PFSK-1 (cell line): Measurements from ENCODE around the gene UST.

Source experiments
- FOXP2 ChIP-seq: optimal IDR thresholded peaks from 2 replicates; pipeline ENCODE3; 2011; ENCODE audit warnings: borderline replicate concordance, control low read depth, inconsistent platforms; ENCODE audit not compliant: insufficient read depth; ENCODE audit errors: extremely low read length, extremely low read depth
- POLR2AphosphoS5 ChIP-seq: IDR thresholded peaks from 2 replicates; pipeline ENCODE4 v1.6.1; 2012; ENCODE audit warnings: low read depth, mild to moderate bottlenecking, control low read depth, low read length, moderate library complexity
- REST ChIP-seq, 2 experiments: IDR thresholded peaks; 2 replicates each; pipeline versions ENCODE4 v1.6.1 to v1.8.0; 2011 to 2012; ENCODE audit warnings: low read depth in 2 of 2, low read length in 2 of 2, control low read depth in 1 of 2, inconsistent platforms in 1 of 2, mild to moderate bottlenecking in 1 of 2, moderate library complexity in 1 of 2; ENCODE audit not compliant: insufficient read depth in 1 of 2
- SIN3A ChIP-seq: IDR thresholded peaks from 2 replicates; pipeline ENCODE4 v1.6.1; 2012; ENCODE audit warnings: mild to moderate bottlenecking, low read length, moderate library complexity, borderline replicate concordance; ENCODE audit not compliant: insufficient read depth
- TAF1 ChIP-seq: IDR thresholded peaks from 2 replicates; pipeline ENCODE4 v1.6.1; 2012; ENCODE audit warnings: low read length, control low read depth, borderline replicate concordance; ENCODE audit not compliant: insufficient read depth

Gene UST

GRCh38 chr6:149004664-149005063, 257.8 kb downstream of the UST start:
- TF ChIP-seq SIN3A, result no peak
- no peak for TF ChIP-seq POLR2AphosphoS5
- TF ChIP-seq REST (IDR thresholded peaks at IDR 0.05; ENCODE audit: insufficient read depth in 1 of 2, low read depth in 2 of 2, low read length in 2 of 2), result no peak
- no peak for TF ChIP-seq FOXP2
- TF ChIP-seq TAF1, result no peak

- TF ChIP-seq SIN3A, result no peak
- TF ChIP-seq FOXP2, result no peak
- no peak for TF ChIP-seq POLR2AphosphoS5
- TF ChIP-seq REST (IDR thresholded peaks at IDR 0.05; ENCODE audit: insufficient read depth in 1 of 2, low read depth in 2 of 2, low read length in 2 of 2), result no peak
- no peak for TF ChIP-seq TAF1
These were observed 259.8 kb downstream of the UST start for GRCh38 chr6:149006671-149007070.

- no peak for TF ChIP-seq FOXP2
- TF ChIP-seq REST (IDR thresholded peaks at IDR 0.05; ENCODE audit: insufficient read depth in 1 of 2, low read depth in 2 of 2, low read length in 2 of 2), result no peak
- TF ChIP-seq TAF1, result no peak
- TF ChIP-seq SIN3A, result no peak
- TF ChIP-seq POLR2AphosphoS5, result no peak
These were observed 261.0 kb downstream of the UST start for GRCh38 chr6:149007846-149008245.

GRCh38 chr6:149008741-149009140, 261.9 kb downstream of the UST start:
- TF ChIP-seq FOXP2 (no peak), POLR2AphosphoS5 (no peak), TAF1 (no peak), REST (IDR thresholded peaks at IDR 0.05; ENCODE audit: insufficient read depth in 1 of 2, low read depth in 2 of 2, low read length in 2 of 2) (no peak), SIN3A (no peak)

GRCh38 chr6:149012040-149012545, 265.3 kb downstream of the UST start:
- TF ChIP-seq POLR2AphosphoS5 (no peak), TAF1 (no peak), FOXP2 (no peak), REST (IDR thresholded peaks at IDR 0.05; ENCODE audit: insufficient read depth in 1 of 2, low read depth in 2 of 2, low read length in 2 of 2) (no peak), SIN3A (no peak)
